PC-3 (cell line): Measurements from ENCODE around the gene UTS2R. TPM values are rescaled to one million over a fixed set of nuclear protein-coding genes. Genes with fewer than 3 reads are reported as not detected.
A peak's percentile ranks its signal among the peaks of the same experiment; 100 is the strongest.

Experiments used
- ATAC-seq: fragments of 200-7000 bp; cut with Tn5 transposase; 2 replicates; pipeline ENCODE4 v1.9.1; 2020; ENCODE audit warnings: mild to moderate bottlenecking, moderate library complexity
- BruUV-seq: library from RNA; stranded (reverse); fragments of 400-500 nt; replicated peaks from 2 replicates; lab custom pipeline; 2021; lab: Mats Ljungman, UMichigan
- CTCF ChIA-PET: fragments of 300-600 bp; sonication (Branson Sonifier 250); formaldehyde crosslinking; loops from one replicate; lab custom pipeline; 2022; ENCODE audit warnings: antibody characterized with exemption; lab: Charles Lee
- POLR2A ChIA-PET: fragments of 300-600 bp; sonication (Branson Sonifier 250); formaldehyde crosslinking; loops from one replicate; lab custom pipeline; 2022; ENCODE audit warnings: antibody characterized with exemption; ENCODE audit not compliant: unreplicated experiment; lab: Charles Lee
- DNase-seq: peaks from one replicate; pipeline ENCODE4 v3.0.0-alpha.2; 2015
- H2AFZ ChIP-seq: fragments of 300-600 bp; sonication (generic); 2 replicates; pipeline ENCODE4 v1.6.0; 2016; ENCODE audit warnings: antibody characterized with exemption, low read length
- H3F3A ChIP-seq: fragments of 300-600 bp; sonication (generic); one replicate; pipeline ENCODE4 v1.6.0; 2017; ENCODE audit warnings: antibody characterized with exemption, low read length, control low read depth, mild to moderate bottlenecking; ENCODE audit not compliant: unreplicated experiment
- H3K27ac ChIP-seq: fragments of 300-600 bp; sonication (generic); 2 replicates; pipeline ENCODE4 v1.5.1; 2016; ENCODE audit warnings: mild to moderate bottlenecking, low read length
- H3K27me3 ChIP-seq: fragments of 300-600 bp; sonication (generic); 2 replicates; pipeline ENCODE4 v1.6.1; 2016; ENCODE audit warnings: low read length, mixed read lengths
- H3K36me3 ChIP-seq: fragments of 300-600 bp; sonication (generic); 2 replicates; pipeline ENCODE4 v1.6.1; 2016; ENCODE audit warnings: low read depth, mixed run types, low read length, mixed read lengths
- H3K4me1 ChIP-seq: fragments of 300-600 bp; sonication (generic); 2 replicates; pipeline ENCODE4 v1.5.1; 2016; ENCODE audit warnings: low read length; ENCODE audit not compliant: insufficient read depth
- H3K4me2 ChIP-seq: fragments of 300-600 bp; sonication (generic); 2 replicates; pipeline ENCODE4 v1.6.0; 2016; ENCODE audit warnings: low read length
- H3K4me3 ChIP-seq: fragments of 300-600 bp; sonication (generic); 2 replicates; pipeline ENCODE4 v1.5.1; 2016; ENCODE audit warnings: mild to moderate bottlenecking, low read length, mixed read lengths
- H3K79me2 ChIP-seq: fragments of 300-600 bp; sonication (generic); 2 replicates; pipeline ENCODE4 v1.6.1; 2017; ENCODE audit warnings: low read length, mixed read lengths
- H3K9ac ChIP-seq: fragments of 300-600 bp; sonication (generic); 2 replicates; pipeline ENCODE4 v1.6.0; 2016; ENCODE audit warnings: mild to moderate bottlenecking, low read length
- H3K9me2 ChIP-seq: fragments of 300-600 bp; sonication (generic); replicated peaks from 2 replicates; pipeline ENCODE4 v1.6.1; 2016; ENCODE audit warnings: mixed run types, low read length, mixed read lengths
- H3K9me3 ChIP-seq: fragments of 300-600 bp; sonication (generic); 2 replicates; pipeline ENCODE4 v1.6.1; 2016; ENCODE audit warnings: low read length, mixed read lengths
- H4K20me1 ChIP-seq: fragments of 300-600 bp; sonication (generic); 2 replicates; pipeline ENCODE4 v1.6.1; 2016; ENCODE audit warnings: low read length, mixed read lengths
- CTCF ChIP-seq: fragments of 300-600 bp; sonication (generic); conservative IDR thresholded peaks from 2 replicates; pipeline ENCODE4 v1.5.1; 2017; ENCODE audit warnings: antibody characterized with exemption, low read depth, mild to moderate bottlenecking, low read length
- EZH2 ChIP-seq: fragments of 300-600 bp; sonication (generic); IDR thresholded peaks from one replicate; pipeline ENCODE4 v1.6.1; 2017; ENCODE audit warnings: antibody characterized with exemption, mild to moderate bottlenecking, low read length; ENCODE audit not compliant: unreplicated experiment
- EZH2phosphoT487 ChIP-seq: fragments of 300-600 bp; sonication (generic); IDR thresholded peaks from 2 replicates; pipeline ENCODE4 v1.6.1; 2018; ENCODE audit warnings: mild to moderate bottlenecking, antibody characterized with exemption, low read length, borderline replicate concordance
- intact Hi-C: fragments of 100-400 bp; cut with micrococcal nuclease; formaldehyde crosslinking; loops from 2 replicates; pipeline ENCODE4 v1.9.0; 2023
- total RNA-seq: library from RNA; depleted of rRNA; stranded (reverse); fragments of >200 nt; gene quantifications from 2 replicates; pipeline ENCODE4 v1.2.3, GENCODE V29; 2014

The UTS2R gene
- total RNA-seq, 1 experiment from 2014 or later, result not detected

GRCh38 chr17:82394278-82394677, 22.7 kb downstream of the UTS2R start:
- Histone ChIP-seq H3F3A (no peaks in the 10 kb centered on the region), H3K27ac (no peak overlapping the region), H3K9ac (no peak overlapping the region), H3K9me2 (no peaks in the 10 kb centered on the region), H3K36me3 (no peaks in the 10 kb centered on the region; the same call in 1 of the 2 replicates), H2AFZ (no peak overlapping the region), H4K20me1 (no peaks in the 10 kb centered on the region), H3K4me2 (no peak overlapping the region), H3K27me3 (no peaks in the 10 kb centered on the region), H3K79me2 (no peaks in the 10 kb centered on the region), H3K4me3 (no peak overlapping the region), H3K9me3 (no peaks in the 10 kb centered on the region), H3K4me1 (no peaks in the 10 kb centered on the region)
- ChIA-PET POLR2A (no interaction called here), CTCF (no interaction called here)
- BruUV-seq, result no TSS peak
- intact Hi-C loops, result no loop called here
- TF ChIP-seq EZH2 (no peak), EZH2phosphoT487 (no peak), CTCF (no peak)
- no peak for ATAC-seq
- no peak for DNase-seq

DNA sequence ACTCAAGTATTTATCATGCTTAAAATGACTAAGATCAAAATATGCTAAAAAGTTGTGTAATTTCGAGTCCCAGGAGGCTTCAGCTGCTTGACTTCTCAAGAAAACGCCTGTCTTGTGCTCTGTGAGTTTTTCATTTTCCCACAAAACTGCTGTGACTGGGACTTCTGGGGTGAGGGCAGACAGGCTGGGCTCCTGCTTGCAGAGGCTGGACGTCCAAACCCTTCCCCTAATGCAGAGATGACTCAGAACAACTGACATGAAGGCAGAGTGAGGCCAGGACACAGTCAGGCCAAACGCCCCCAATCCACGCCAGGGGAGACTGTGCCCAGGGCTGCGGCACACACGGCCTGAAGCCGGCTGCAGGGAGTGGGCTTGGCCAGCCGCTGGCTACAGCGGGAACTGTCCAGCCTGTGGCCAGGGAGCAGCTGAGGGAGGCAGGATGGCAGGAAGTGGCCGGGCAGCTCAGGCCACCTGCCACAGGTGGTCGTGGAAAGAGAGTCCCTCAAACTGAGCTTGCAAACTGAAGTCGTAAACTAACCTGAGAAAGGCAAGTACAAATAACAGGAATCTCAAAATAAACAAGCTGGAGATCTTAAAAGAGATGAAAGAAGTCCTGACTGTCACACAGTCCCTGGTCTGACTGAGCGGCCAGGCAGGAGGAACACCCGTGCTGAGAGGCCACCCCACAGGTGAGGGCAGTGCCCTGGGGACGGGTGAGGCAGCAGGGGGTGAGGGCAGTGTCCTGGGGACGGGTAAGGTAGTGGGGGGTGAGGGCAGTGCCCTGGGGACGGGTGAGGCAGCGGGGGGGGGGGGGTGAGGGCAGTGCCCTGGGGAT, 25.3 kb downstream of the UTS2R start:
- peak; percentile 64 for ATAC-seq
- Histone ChIP-seq H3K27ac (no peak overlapping the region), H3K36me3 (peaks cover 2% of the 10 kb centered on the region; the same call in 1 of the 2 replicates), H3K9me3 (no peaks in the 10 kb centered on the region), H3K9me2 (no peaks in the 10 kb centered on the region), H3K4me1 (no peaks in the 10 kb centered on the region), H3F3A (no peaks in the 10 kb centered on the region), H3K79me2 (no peaks in the 10 kb centered on the region), H2AFZ (no peak overlapping the region), H3K27me3 (no peaks in the 10 kb centered on the region), H3K9ac (no peak overlapping the region), H4K20me1 (no peaks in the 10 kb centered on the region), H3K4me2 (no peak overlapping the region), H3K4me3 (no peak overlapping the region)
- ChIA-PET POLR2A (no interaction called here), CTCF (no interaction called here)
- intact Hi-C loops, result no loop called here
- TF ChIP-seq EZH2phosphoT487 (no peak), EZH2 (no peak), CTCF (no peak)
- DNase-seq, result no peak
- no TSS peak for BruUV-seq
